Breast epithelium (tissue), 4 donors: ENCODE data around the gene BCAP31. TPM values are rescaled to one million over a fixed set of nuclear protein-coding genes. Genes with fewer than 3 reads are reported as not detected.

Source experiments
- DNase-seq, 2 donors: peaks; one replicate each; pipeline ENCODE4 v3.0.0-alpha.2; 2019; ENCODE audit warnings: low spot score in 2 of 2
- H3K27ac ChIP-seq, 2 donors: fragments of 200-600 bp; sonication (generic) in 1 of 2; one replicate each; pipeline ENCODE4 v1.5.1; 2016 to 2019; ENCODE audit warnings: mild to moderate bottlenecking in 1 of 2
- H3K27me3 ChIP-seq, 2 donors: fragments of 200-600 bp; sonication (generic) in 1 of 2; one replicate each; pipeline versions ENCODE4 v1.5.1 to v1.6.0; 2017 to 2019; ENCODE audit warnings: control low read depth in 1 of 2, mild to moderate bottlenecking in 1 of 2
- H3K36me3 ChIP-seq: fragments of 200-600 bp; one replicate; pipeline ENCODE4 v1.5.1; 2019
- H3K4me1 ChIP-seq, 2 donors: fragments of 200-600 bp; sonication (generic); one replicate each; pipeline ENCODE4 v1.5.1; 2016 to 2019; ENCODE audit warnings: control low read depth in 1 of 2
- H3K4me3 ChIP-seq, 3 donors: fragments of 200-600 bp; sonication (generic); 1 replicate in 2 of 3; 2 replicates in 1 of 3; pipeline ENCODE4 v1.5.1; 2016 to 2019; ENCODE audit warnings: mild to moderate bottlenecking in 3 of 3, moderate library complexity in 2 of 3
- H3K9me3 ChIP-seq, 2 donors: fragments of 200-600 bp; sonication (generic) in 1 of 2; one replicate each; pipeline ENCODE4 v1.5.1; 2016 to 2019; ENCODE audit warnings: control low read depth in 1 of 2
- CTCF ChIP-seq, 3 donors: fragments of 450-650 bp; IDR thresholded peaks; one replicate each; pipeline ENCODE4 v1.5.1; 2016 to 2017; ENCODE audit warnings: antibody characterized with exemption in 3 of 3, mild to moderate bottlenecking in 3 of 3, moderate library complexity in 3 of 3
- POLR2A ChIP-seq: fragments of 450-650 bp; IDR thresholded peaks from one replicate; pipeline ENCODE4 v1.6.1; 2016; ENCODE audit warnings: antibody characterized with exemption, mild to moderate bottlenecking, moderate library complexity
- POLR2AphosphoS5 ChIP-seq, 3 donors: sonication (generic); formaldehyde crosslinking; IDR thresholded peaks; one replicate each; pipeline ENCODE4 v1.6.1; 2017; ENCODE audit warnings: antibody characterized with exemption in 3 of 3
- intact Hi-C: fragments of 100-400 bp; cut with DNase I; formaldehyde crosslinking; loops from one replicate; pipeline ENCODE4 v1.15.1; 2023; ENCODE audit warnings: low total_unique reads
- total RNA-seq, 3 donors: library from RNA; depleted of rRNA; stranded (reverse); fragments of >200 nt; gene quantifications; one replicate each; pipeline ENCODE4 v1.1.0, GENCODE V29; 2016

BCAP31 gene
- total RNA-seq, 3 donors from 2014 or later, result 120 to 245 (median 129) TPM

- no peaks in the 10 kb centered on the region for H3K36me3 ChIP-seq
- no peaks in the 10 kb centered on the region for H3K4me1 ChIP-seq
- H3K9me3 ChIP-seq, result peaks cover 0 to 3% of the 10 kb centered on the region in 2 donors
- no peak overlapping the region for H3K27ac ChIP-seq
- DNase-seq, result no peak
- H3K27me3 ChIP-seq, result peaks cover 0 to 47% of the 10 kb centered on the region in 2 donors
- H3K4me3 ChIP-seq, result no peak overlapping the region
- TF ChIP-seq CTCF (IDR thresholded peaks at IDR 0.05), result no peak
- TF ChIP-seq POLR2A, result no peak
- no peak for TF ChIP-seq POLR2AphosphoS5 (IDR thresholded peaks at IDR 0.05)
- intact Hi-C loops, result no loop called here
These were observed 46.6 kb upstream of the BCAP31 start for GRCh38 chrX:153770601-153771414.

DNA sequence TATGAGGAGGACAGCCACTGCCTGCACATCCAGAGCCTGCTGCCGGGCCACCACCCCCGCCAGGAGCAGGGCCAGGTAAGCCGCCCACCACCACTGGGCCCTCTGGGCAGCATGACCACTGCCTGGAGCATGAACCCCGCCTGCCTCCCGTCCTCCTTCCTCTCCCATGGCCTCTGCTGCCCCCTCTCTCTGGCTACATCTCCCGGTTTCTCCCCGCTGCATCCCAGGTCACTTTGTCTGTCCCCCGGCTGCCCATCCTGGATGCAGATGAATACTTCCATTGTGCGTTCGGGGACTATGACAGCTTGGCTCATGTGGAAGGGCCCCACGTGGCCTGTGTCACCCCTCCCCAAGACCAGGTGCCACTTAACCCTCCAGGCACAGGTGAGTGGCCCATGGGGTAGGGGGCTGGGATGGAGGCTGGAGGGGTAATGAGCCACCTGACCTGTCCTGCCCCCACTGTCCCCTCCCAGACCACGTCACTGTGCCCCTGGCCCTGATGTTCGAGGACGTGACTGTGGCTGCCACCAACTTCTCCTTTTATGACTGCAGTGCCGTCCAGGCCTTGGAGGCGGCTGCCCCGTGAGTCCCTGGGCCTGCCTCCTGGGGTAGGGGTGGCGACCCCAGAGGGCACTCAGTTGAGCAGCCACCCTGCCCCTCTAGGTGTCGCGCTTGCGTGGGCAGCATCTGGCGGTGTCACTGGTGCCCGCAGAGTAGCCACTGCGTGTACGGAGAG lies 45.8 kb upstream of the BCAP31 start:
- Histone ChIP-seq H3K27ac (no peak overlapping the region), H3K36me3 (no peaks in the 10 kb centered on the region), H3K9me3 (peaks cover 0 to 3% of the 10 kb centered on the region in 2 donors), H3K27me3 (peaks cover 0 to 49% of the 10 kb centered on the region in 2 donors), H3K4me3 (no peak overlapping the region), H3K4me1 (no peaks in the 10 kb centered on the region)
- DNase-seq, result no peak
- TF ChIP-seq CTCF (IDR thresholded peaks at IDR 0.05), result no peak
- TF ChIP-seq POLR2A, result no peak
- TF ChIP-seq POLR2AphosphoS5 (IDR thresholded peaks at IDR 0.05), result no peak
- intact Hi-C loops, result no loop called here

- intact Hi-C loops, result no loop called here
- Histone ChIP-seq H3K4me1 (no peaks in the 10 kb centered on the region), H3K9me3 (peaks cover 0 to 3% of the 10 kb centered on the region in 2 donors), H3K36me3 (no peaks in the 10 kb centered on the region), H3K27me3 (peaks cover 0 to 52% of the 10 kb centered on the region in 2 donors), H3K4me3 (no peak overlapping the region), H3K27ac (no peak overlapping the region)
- no peak for DNase-seq
- TF ChIP-seq POLR2A (no peak), CTCF (IDR thresholded peaks at IDR 0.05) (no peak), POLR2AphosphoS5 (IDR thresholded peaks at IDR 0.05) (no peak)
These were observed 45.1 kb upstream of the BCAP31 start for GRCh38 chrX:153769158-153769864.

GRCh38 chrX:153768311-153769157 lies 44.3 kb upstream of the BCAP31 start:
- Histone ChIP-seq H3K27me3 (peaks cover 0 to 56% of the 10 kb centered on the region in 2 donors), H3K27ac (no peak overlapping the region), H3K36me3 (no peaks in the 10 kb centered on the region), H3K4me1 (no peaks in the 10 kb centered on the region), H3K9me3 (peaks cover 0 to 3% of the 10 kb centered on the region in 2 donors), H3K4me3 (no peak overlapping the region)
- no peak for TF ChIP-seq POLR2AphosphoS5 (IDR thresholded peaks at IDR 0.05)
- no peak for TF ChIP-seq POLR2A
- TF ChIP-seq CTCF (IDR thresholded peaks at IDR 0.05), result no peak
- intact Hi-C loops, result no loop called here
- no peak for DNase-seq
